CD4-positive, CD25-positive, alpha-beta regulatory T cell (primary cell): ENCODE results near the gene FATE1. TPM values are rescaled to one million over a fixed set of nuclear protein-coding genes. Genes with fewer than 3 reads are reported as not detected.

Experiments
- ATAC-seq, 2 donors: fragments of 150-1000 bp; cut with Tn5 transposase; one replicate each; pipeline ENCODE4 v1.10.0; 2021; ENCODE audit warnings: low read depth in 2 of 2, moderate number of reproducible peaks in 2 of 2, moderate library complexity in 1 of 2
- DNase-seq, 3 donors: peaks; one replicate each; pipeline versions ENCODE4 v3.0.0 to v3.0.0-alpha.2; 2012 to 2022; ENCODE audit warnings: mixed read lengths in 1 of 3
- H3K27ac ChIP-seq: one replicate; pipeline ENCODE4 v1.7.0; 2013; ENCODE audit warnings: mild to moderate bottlenecking, low read length; ENCODE audit not compliant: insufficient read depth, poor library complexity, severe bottlenecking
- H3K27me3 ChIP-seq: one replicate; pipeline ENCODE4 v1.7.0; 2013; ENCODE audit warnings: low read length; ENCODE audit not compliant: control insufficient read depth, insufficient read depth
- H3K36me3 ChIP-seq: one replicate; pipeline ENCODE4 v1.7.0; 2013; ENCODE audit warnings: mild to moderate bottlenecking, low read length, moderate library complexity; ENCODE audit not compliant: control insufficient read depth, insufficient read depth
- H3K4me1 ChIP-seq: 2 replicates; pipeline ENCODE4 v1.7.0; 2013; ENCODE audit warnings: mild to moderate bottlenecking, low read length; ENCODE audit not compliant: insufficient read depth, control insufficient read depth, poor library complexity, severe bottlenecking
- H3K4me3 ChIP-seq: one replicate; pipeline ENCODE4 v1.7.0; 2013; ENCODE audit warnings: low read depth, mild to moderate bottlenecking, low read length, moderate library complexity
- H3K9me3 ChIP-seq, 2 experiments: 1 replicate in 1 of 2; 2 replicates in 1 of 2; pipeline ENCODE4 v1.7.0; 2013; ENCODE audit warnings: low read length in 2 of 2, mild to moderate bottlenecking in 1 of 2, moderate library complexity in 1 of 2; ENCODE audit not compliant: control insufficient read depth in 2 of 2
- H3K27ac Mint-ChIP-seq, 3 donors: one replicate each; pipeline ENCODE4 v1.8.0; 2020 to 2022; ENCODE audit warnings: mild to moderate bottlenecking in 3 of 3, mixed read lengths in 3 of 3, moderate library complexity in 2 of 3
- H3K27me3 Mint-ChIP-seq: one replicate; pipeline ENCODE4 v1.8.0; 2022; ENCODE audit warnings: mild to moderate bottlenecking, mixed read lengths
- H3K36me3 Mint-ChIP-seq: one replicate; pipeline ENCODE4 v1.8.0; 2020; ENCODE audit warnings: mixed read lengths
- H3K4me1 Mint-ChIP-seq, 4 donors: one replicate each; pipeline ENCODE4 v1.8.0; 2020 to 2022; ENCODE audit warnings: mixed read lengths in 4 of 4, mild to moderate bottlenecking in 1 of 4
- H3K4me3 Mint-ChIP-seq, 4 donors: one replicate each; pipeline ENCODE4 v1.8.0; 2020 to 2022; ENCODE audit warnings: mild to moderate bottlenecking in 4 of 4, mixed read lengths in 4 of 4, moderate library complexity in 3 of 4
- H3K9me3 Mint-ChIP-seq, 7 donors: one replicate each; pipeline ENCODE4 v1.8.0; 2020 to 2022; ENCODE audit warnings: mixed read lengths in 7 of 7, mild to moderate bottlenecking in 3 of 7, moderate library complexity in 2 of 7
- polyA plus RNA-seq, 4 donors: library from polyadenylated mRNA; unstranded; fragments of 300-500 nt; fragmentation: Illumina TruSeq; gene quantifications; one replicate each; pipeline ENCODE4 v1.2.3, GENCODE V29; 2021
- total RNA-seq: library from RNA; stranded (reverse); gene quantifications from one replicate; pipeline ENCODE4 v1.2.3, GENCODE V29; 2022

Gene FATE1
- total and polyA plus RNA-seq, 5 donors from 2014 or later: not detected

DNA sequence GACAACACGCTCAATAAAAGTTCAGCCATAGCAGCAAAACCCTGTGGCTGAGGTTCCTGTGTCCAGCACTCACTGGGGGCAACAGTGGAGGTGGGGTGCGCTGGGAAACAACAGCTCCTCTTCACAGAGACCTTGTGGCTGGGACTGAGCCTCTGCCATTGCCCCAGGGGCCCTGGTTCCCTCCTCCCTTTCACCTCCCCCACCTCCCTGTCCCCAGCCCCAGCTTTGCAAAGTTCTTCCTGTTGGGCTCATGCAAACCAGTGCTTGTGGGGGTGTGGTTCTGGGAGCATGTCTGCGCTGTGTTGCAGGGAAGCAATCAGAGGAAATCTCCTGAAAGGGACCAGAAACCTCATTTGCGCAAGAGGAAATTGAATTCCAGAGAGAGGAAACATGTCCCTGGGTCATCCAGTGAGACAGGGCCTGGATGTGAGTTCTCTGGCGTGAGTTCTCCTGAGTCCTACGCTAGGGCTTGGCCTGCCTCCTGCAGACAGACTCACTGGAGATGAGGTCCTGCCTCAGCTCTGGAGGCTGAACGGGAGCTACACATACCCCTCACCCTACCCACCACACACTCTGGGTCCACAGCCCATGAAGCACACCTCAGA is 7.4 kb downstream of the FATE1 start:
- H3K9me3 Mint-ChIP-seq: peaks cover 0 to 2% (median 0%) of the 10 kb centered on the region in 7 donors
- DNase-seq (no peak), ATAC-seq (no peak)
- no peak overlapping the region for H3K27ac Mint-ChIP-seq
- Histone ChIP-seq H3K4me3 (no peak overlapping the region), H3K4me1 (no peaks in the 10 kb centered on the region), H3K27ac (no peak overlapping the region), H3K27me3 (no peaks in the 10 kb centered on the region), H3K36me3 (no peaks in the 10 kb centered on the region), H3K9me3 (no peaks in the 10 kb centered on the region)
- no peaks in the 10 kb centered on the region for H3K4me1 Mint-ChIP-seq
- no peaks in the 10 kb centered on the region for H3K36me3 Mint-ChIP-seq
- H3K4me3 Mint-ChIP-seq: no peak overlapping the region
- H3K27me3 Mint-ChIP-seq: no peaks in the 10 kb centered on the region

DNA sequence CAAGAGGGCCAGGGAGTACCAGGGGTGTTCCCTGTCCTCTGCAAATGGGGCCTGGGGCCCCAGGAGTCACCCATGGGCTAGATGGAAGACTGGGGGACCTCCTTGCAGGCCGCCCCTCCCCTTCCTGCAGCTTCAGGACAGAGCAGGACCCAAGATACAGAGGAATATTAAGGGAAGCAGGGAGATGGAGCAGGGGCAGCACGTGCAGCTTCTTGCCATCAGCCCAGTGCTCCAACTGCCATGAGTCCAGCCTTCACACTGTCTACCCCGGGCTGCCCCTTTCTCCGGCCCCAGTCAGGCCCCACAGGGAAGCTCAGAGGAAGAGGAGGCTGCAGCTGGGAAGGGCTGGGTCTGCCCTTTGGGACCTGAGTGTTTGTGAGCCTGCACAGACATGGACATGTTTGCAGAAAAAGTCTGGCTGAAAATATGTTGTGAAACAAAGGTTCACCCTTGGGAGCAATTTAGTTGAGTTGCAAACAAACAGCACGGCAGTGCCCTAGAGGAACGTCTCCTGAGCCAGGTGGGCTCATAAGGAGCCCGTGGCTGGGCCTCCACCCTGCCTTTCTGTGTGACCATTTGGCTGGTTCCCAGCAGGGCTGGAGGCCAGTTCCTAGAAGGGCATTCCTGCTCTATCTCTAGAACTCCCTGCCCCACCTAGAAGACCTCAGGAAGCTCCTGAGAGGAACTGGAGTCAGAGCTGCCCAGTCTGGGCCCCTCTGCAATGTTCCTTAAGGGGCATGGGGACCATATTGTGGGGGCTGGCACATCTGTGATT is 8.9 kb downstream of the FATE1 start:
- DNase-seq (no peak), ATAC-seq (no peak)
- Histone ChIP-seq H3K9me3 (no peaks in the 10 kb centered on the region), H3K27me3 (no peaks in the 10 kb centered on the region), H3K4me1 (no peaks in the 10 kb centered on the region), H3K36me3 (no peaks in the 10 kb centered on the region), H3K27ac (no peak overlapping the region), H3K4me3 (no peak overlapping the region)
- H3K9me3 Mint-ChIP-seq: peaks cover 0 to 4% (median 0%) of the 10 kb centered on the region in 7 donors
- H3K4me3 Mint-ChIP-seq: no peak overlapping the region
- H3K4me1 Mint-ChIP-seq: no peaks in the 10 kb centered on the region
- H3K36me3 Mint-ChIP-seq: no peaks in the 10 kb centered on the region
- H3K27ac Mint-ChIP-seq: no peak overlapping the region
- no peaks in the 10 kb centered on the region for H3K27me3 Mint-ChIP-seq

DNA sequence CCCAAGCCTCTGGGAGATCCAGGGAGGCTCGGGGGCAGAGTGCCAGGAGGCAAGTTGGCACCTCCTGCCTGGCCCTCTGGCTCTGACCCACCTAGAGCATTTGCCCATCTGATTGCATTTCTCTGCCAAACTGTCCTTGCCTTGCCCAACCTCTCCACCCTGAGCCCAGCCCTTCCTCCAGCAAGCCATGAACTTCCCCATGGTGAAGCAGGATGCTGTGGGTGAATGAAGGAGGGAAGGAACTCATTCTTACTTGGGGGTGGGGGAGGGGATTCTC is 9.4 kb downstream of the FATE1 start:
- Mint-ChIP-seq H3K4me3 (no peak overlapping the region), H3K4me1 (no peaks in the 10 kb centered on the region), H3K27me3 (no peaks in the 10 kb centered on the region), H3K9me3 (peaks cover 0 to 4% (median 0%) of the 10 kb centered on the region in 7 donors), H3K27ac (no peak overlapping the region), H3K36me3 (no peaks in the 10 kb centered on the region)
- no peak for DNase-seq
- ATAC-seq: no peak
- Histone ChIP-seq H3K36me3 (no peaks in the 10 kb centered on the region), H3K9me3 (no peaks in the 10 kb centered on the region), H3K4me3 (no peak overlapping the region), H3K4me1 (no peaks in the 10 kb centered on the region), H3K27me3 (no peaks in the 10 kb centered on the region), H3K27ac (no peak overlapping the region)

DNA sequence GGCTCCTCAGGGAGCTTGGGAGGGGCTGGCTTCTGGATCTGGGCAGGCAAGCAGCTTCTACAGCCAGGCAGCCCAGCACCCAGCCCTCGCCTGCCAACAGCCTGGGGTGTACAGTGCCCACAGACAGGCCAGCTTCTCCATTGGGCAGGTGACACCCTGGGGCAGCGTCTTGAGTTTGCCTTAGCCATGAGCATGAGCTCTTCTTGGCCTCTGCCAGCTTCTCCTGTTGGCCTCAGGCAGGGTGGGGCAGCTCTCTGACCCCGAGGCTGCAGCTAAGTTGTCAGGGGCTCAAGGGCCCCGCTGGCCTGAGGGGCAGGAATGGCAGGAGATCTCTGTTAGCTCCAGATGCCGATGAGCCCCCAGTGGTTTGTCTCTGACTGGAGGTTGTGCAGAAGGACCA is 10.9 kb downstream of the FATE1 start:
- no peak overlapping the region for H3K27ac ChIP-seq
- H3K36me3 ChIP-seq: no peaks in the 10 kb centered on the region
- DNase-seq (no peak), ATAC-seq (no peak)
- H3K27me3 ChIP-seq: no peaks in the 10 kb centered on the region
- H3K27me3 Mint-ChIP-seq: no peaks in the 10 kb centered on the region
- no peak overlapping the region for H3K4me3 ChIP-seq
- no peak overlapping the region for H3K27ac Mint-ChIP-seq
- no peaks in the 10 kb centered on the region for H3K4me1 ChIP-seq
- H3K36me3 Mint-ChIP-seq: no peaks in the 10 kb centered on the region
- H3K9me3 ChIP-seq: no peaks in the 10 kb centered on the region
- no peak overlapping the region for H3K4me3 Mint-ChIP-seq
- H3K9me3 Mint-ChIP-seq: peaks cover 0 to 4% (median 0%) of the 10 kb centered on the region in 7 donors
- H3K4me1 Mint-ChIP-seq: no peaks in the 10 kb centered on the region

- H3K36me3 Mint-ChIP-seq: no peaks in the 10 kb centered on the region
- H3K27ac Mint-ChIP-seq: no peak overlapping the region
- ATAC-seq: no peak
These were observed 11.5 kb downstream of the FATE1 start for GRCh38 chrX:151727346-151727745.

GRCh38 chrX:151729056-151729725 is 13.4 kb downstream of the FATE1 start:
- H3K4me1 ChIP-seq: no peaks in the 10 kb centered on the region
- no peaks in the 10 kb centered on the region for H3K9me3 ChIP-seq
- Mint-ChIP-seq H3K27me3 (no peaks in the 10 kb centered on the region), H3K36me3 (no peaks in the 10 kb centered on the region), H3K27ac (no peak overlapping the region), H3K4me3 (no peak overlapping the region), H3K4me1 (no peaks in the 10 kb centered on the region), H3K9me3 (peaks cover 0 to 4% (median 0%) of the 10 kb centered on the region in 7 donors)
- H3K27me3 ChIP-seq: no peaks in the 10 kb centered on the region
- H3K27ac ChIP-seq: no peak overlapping the region
- no peak overlapping the region for H3K4me3 ChIP-seq
- ATAC-seq: no peak
- no peaks in the 10 kb centered on the region for H3K36me3 ChIP-seq
- no peak for DNase-seq

More at GRCh38 chrX:151727346-151727745, 11.5 kb downstream of the FATE1 start:
- H3K9me3 Mint-ChIP-seq: peaks cover 0 to 4% (median 0%) of the 10 kb centered on the region in 7 donors
- H3K9me3 ChIP-seq: no peaks in the 10 kb centered on the region
- H3K4me3 Mint-ChIP-seq: no peak overlapping the region
- H3K4me1 ChIP-seq: no peaks in the 10 kb centered on the region
- no peaks in the 10 kb centered on the region for H3K4me1 Mint-ChIP-seq
- no peak for DNase-seq
- H3K27ac ChIP-seq: no peak overlapping the region
- H3K27me3 ChIP-seq: no peaks in the 10 kb centered on the region
- no peaks in the 10 kb centered on the region for H3K36me3 ChIP-seq
- no peak overlapping the region for H3K4me3 ChIP-seq
- H3K27me3 Mint-ChIP-seq: no peaks in the 10 kb centered on the region

- DNase-seq: no peak
- no peak for ATAC-seq
- peak within 1 kb of the TSS in 1 of 4 donors; percentile 4 for H3K4me3 Mint-ChIP-seq
These were observed 18.6 kb downstream of the FATE1 start, which contains the start of gene CNGA2 for GRCh38 chrX:151734446-151734845. Gene CNGA2, plus strand, starts transcription at chrX:151734746. Its CDS starts 3,738 bp downstream, at chrX:151738484.

More at GRCh38 chrX:151734446-151734845, 18.6 kb downstream of the FATE1 start, which contains the start of gene CNGA2:
- H3K27me3 Mint-ChIP-seq: no peaks in the 10 kb centered on the region
- Histone ChIP-seq H3K4me1 (no peaks in the 10 kb centered on the region), H3K9me3 (no peaks in the 10 kb centered on the region), H3K27ac (no peak within 1 kb of the TSS), H3K27me3 (no peaks in the 10 kb centered on the region), H3K36me3 (no peaks in the 10 kb centered on the region), H3K4me3 (no peak within 1 kb of the TSS)
- no peaks in the 10 kb centered on the region for H3K9me3 Mint-ChIP-seq
- no peaks in the 10 kb centered on the region for H3K36me3 Mint-ChIP-seq
- no peak within 1 kb of the TSS for H3K27ac Mint-ChIP-seq
- no peaks in the 10 kb centered on the region for H3K4me1 Mint-ChIP-seq
